Mesenteric fat pad (tissue), 1 donor: ENCODE measurements around the gene ORC2. TPM values are rescaled to one million over a fixed set of nuclear protein-coding genes. Genes with fewer than 3 reads are reported as not detected.
"Not testable (repeated sequence)": the region's sequence is repeated elsewhere in the genome, so short reads cannot be mapped to it uniquely, and the experiment has no call there.

ENCODE experiments used
- DNase-seq: peaks from one replicate; pipeline ENCODE4 v3.0.0-alpha.2; 2020; ENCODE audit warnings: low spot score
- long read RNA-seq: library from polyadenylated mRNA; unstranded; transcript quantifications from one replicate; pipeline ENCODE4 v2.0.0, GENCODE V29; 2020
- total RNA-seq: library from RNA; stranded (reverse); fragmentation: NEBNext Ultra II Directional; extraction: Animal tissue kit (Norgen Biotek cat#: 25700); gene quantifications from one replicate; pipeline ENCODE4 v1.2.1, GENCODE V29; 2021
- donor health status: DM: yes; HTN: yes; CAD: no.

The ORC2 gene
- total RNA-seq, result 25.2 TPM
- long read RNA-seq, full-length matches to known transcripts, result 4 of 15 reads
- long read RNA-seq, partial matches to known transcripts, result 2 of 15 reads
- long read RNA-seq, other reads (novel, unspliced or antisense), result 9 of 15 reads

- DNase-seq, result peak; percentile 97
These were observed at the start of gene ORC2 for GRCh38 chr2:200963124-200963917. ORC2 (minus strand) TSS chr2:200963660; CDS start chr2:200958123, 5,537 bp downstream.

GRCh38 chr2:201008296-201008829, 44.9 kb upstream of the ORC2 start:
- no peak for DNase-seq

DNA sequence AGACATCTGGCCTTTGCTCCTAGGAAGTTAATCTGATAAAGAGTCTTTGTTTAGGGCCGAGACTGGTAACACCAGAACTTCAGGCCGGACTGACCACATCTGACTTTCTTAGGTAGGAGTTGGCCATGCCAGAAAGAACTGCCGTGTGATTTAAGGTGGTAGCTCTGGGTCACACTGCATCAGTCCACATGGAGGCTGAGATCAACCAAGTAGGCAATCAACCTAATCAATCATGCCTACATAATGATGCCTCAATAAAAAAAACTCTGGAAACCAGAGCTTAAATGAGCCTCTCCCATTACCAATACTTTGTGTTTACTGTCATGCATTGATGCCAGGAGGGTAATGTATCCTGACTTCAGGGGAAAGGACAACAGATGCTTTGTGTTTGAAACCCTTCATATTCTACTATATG, 44.1 kb upstream of the ORC2 start:
- DNase-seq, result no peak

DNA sequence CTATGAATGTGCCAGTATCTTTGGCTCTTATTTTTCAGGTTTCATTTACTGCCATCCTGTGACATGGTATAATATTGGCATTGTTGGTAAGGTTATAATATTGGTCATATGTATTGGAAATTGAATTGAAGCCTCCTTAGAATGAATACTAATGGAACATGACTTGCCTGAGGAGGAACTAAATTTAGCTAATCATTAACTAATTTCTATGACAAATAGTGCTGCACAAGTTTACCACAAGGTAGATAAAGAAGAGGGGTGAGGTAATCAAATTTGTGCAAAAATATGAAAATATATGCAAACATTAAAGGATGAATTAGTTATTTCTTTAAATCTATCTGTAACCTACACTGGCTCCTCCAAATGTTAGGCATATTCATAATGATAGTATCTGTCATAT, 43.2 kb upstream of the ORC2 start:
- DNase-seq, result no peak

- no peak for DNase-seq
These were observed 40.9 kb upstream of the ORC2 start for GRCh38 chr2:201004370-201004769.

DNA sequence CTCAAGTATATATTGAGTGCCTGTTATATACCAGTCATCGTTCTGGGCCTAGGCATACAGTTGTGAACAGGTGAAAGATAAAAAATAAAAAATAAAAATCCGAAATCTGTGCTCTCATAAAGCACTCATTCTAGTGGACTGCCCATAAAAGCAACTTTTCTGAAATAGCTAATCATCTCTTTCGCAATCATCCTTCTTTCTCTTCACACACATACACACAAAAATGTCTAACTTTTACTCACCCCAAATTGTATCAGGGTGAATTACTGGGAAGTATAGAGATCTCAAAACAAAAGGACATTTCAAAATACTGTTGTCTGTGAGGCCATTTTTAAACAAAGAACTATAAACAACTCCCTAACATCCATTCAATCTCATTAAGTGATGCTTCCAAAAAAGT, 29.6 kb upstream of the ORC2 start:
- DNase-seq, result no peak

DNA sequence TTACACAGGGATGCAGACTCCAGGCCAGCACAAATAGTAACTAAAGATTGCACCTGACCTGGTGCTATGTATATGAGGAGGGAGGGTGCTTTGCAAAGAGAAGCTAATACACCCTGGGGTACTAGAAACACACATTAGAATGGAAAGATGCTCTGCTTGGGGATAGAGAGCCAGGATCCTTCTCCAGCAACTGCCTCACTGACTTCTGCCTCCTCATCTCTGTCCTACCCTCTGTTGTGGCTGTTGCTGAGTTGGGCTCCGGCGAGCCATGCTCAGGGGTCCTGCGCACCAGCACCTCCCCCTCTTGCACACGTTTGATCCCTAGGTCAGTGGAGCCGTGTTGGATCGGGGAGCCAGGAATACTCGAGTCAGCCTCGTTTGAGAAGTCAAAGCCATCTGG, 23.7 kb upstream of the ORC2 start:
- no peak for DNase-seq

- no peak for DNase-seq
These were observed 22.3 kb upstream of the ORC2 start for GRCh38 chr2:200985799-200986198.

- DNase-seq, result no peak
These were observed 13.2 kb upstream of the ORC2 start for GRCh38 chr2:200976710-200977109.

GRCh38 chr2:200975672-200976071, 12.2 kb upstream of the ORC2 start:
- no peak for DNase-seq

- not testable (repeated sequence) for DNase-seq
These were observed 6.6 kb upstream of the ORC2 start for GRCh38 chr2:200970057-200970456.

DNA sequence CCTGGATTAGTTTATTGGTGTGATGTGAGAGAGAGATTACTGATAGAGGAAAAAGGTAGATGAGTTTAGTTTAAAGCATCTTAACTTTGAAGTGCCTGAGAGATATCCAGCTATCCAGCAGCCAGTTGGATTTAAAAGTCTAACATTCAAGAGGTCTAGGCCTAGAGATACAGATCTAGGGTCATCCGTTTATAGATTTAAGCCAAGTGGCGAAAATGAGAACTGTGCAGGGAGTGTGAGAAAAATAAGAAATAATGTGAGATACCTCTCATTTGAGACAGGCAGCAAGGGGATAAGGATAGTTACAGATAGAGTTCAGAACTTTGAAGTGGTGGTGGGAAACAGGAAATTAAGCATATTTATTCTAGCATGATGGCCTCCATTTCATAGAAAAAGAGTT, 5.3 kb upstream of the ORC2 start:
- no peak for DNase-seq

DNA sequence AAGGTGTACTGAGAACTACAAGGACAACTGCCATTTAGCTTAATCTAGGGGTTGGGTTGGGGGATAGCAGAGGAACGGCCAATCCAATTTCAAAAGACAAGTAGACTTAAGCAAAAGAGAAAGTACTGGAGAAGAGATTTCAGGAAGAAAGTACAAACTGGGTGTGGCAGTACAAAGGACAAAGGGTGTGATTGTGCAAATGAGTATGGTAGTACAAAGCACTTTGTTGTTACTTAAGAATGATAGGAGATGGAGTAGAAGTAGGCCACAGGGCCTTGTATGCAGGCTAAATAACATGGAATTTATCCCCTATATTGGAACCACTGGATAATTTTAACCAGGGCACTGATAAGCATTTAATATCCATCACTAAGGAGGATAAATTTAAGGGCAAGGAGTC, 4.7 kb upstream of the ORC2 start:
- DNase-seq, result no peak

GRCh38 chr2:200966770-200967169, 3.3 kb upstream of the ORC2 start:
- DNase-seq, result no peak

DNA sequence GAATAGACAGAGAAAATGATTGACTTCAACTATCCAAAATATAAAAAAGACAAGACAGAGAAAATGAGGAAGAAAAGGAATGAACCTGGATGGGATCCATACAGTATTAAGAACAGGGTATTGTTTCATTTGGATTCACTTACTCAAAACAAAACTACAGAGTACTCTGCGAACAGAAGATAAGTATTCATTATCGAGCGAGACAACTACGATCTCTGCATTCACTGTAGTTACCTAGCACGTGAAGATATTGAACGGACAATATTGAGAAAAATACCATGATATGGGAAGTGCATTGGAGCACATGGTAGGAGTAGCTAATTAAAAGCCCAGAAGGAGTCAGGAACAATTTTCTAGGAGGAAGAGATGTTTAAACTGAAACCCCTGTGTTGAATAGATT, 1.0 kb upstream of the ORC2 start:
- DNase-seq, result no peak

DNA sequence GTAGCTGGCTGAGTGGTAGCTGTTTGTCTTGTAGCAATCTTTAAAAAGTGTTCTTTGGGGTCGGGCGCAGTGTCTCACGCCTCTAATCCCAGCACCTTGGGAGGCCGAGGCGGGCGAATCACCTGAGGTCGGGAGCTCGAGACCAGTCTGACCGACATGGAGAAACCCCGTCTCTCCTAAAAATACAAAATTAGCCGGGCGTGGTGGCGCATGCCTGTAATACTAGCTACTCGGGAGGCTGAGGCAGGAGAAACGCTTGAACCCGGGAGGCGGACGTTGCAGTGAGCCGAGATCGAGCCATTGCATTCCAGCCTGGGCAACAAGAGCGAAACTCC, 425 bp upstream of the ORC2 start:
- DNase-seq, result not testable (repeated sequence)

DNA sequence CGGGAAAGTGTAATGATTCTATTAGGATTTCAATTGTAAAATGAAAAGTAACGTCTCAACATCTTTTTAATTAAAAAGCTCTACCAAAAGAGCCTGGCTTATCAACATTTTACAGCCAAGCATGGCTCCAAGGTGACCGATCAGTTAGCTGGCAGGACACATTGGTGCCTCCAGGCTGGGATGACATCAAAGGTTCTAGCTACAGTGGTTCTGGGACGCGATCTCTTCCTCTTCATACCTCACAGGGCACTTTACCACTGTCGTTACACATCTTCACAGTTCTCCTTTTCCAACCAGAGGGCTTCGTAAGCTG, 693 bp downstream of the ORC2 start:
- DNase-seq, result no peak

DNA sequence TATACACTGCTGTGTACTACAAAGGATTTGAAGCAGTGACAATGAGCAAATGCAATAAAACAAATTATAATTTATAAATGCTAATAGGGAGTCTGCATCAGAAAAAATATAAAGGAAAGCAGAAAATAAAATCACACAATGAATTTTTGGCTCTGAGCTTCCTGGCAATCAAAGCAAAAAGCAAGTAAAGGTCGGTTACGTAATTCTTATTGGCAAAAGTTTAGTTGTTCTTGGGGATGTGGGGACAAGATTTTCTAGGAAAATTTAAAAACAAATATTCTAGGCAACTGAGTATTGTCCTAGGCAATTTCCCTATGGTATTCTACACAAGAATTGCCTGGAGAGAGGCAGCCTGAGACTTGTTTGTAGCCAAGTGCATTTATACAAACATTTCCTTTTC, 1.8 kb downstream of the ORC2 start:
- no peak for DNase-seq

- no peak for DNase-seq
These were observed 13.1 kb downstream of the ORC2 start for GRCh38 chr2:200950378-200950777.

- DNase-seq, result no peak
These were observed 18.1 kb downstream of the ORC2 start for GRCh38 chr2:200945395-200945729.

- no peak for DNase-seq
These were observed 18.7 kb downstream of the ORC2 start for GRCh38 chr2:200944467-200945394.

DNA sequence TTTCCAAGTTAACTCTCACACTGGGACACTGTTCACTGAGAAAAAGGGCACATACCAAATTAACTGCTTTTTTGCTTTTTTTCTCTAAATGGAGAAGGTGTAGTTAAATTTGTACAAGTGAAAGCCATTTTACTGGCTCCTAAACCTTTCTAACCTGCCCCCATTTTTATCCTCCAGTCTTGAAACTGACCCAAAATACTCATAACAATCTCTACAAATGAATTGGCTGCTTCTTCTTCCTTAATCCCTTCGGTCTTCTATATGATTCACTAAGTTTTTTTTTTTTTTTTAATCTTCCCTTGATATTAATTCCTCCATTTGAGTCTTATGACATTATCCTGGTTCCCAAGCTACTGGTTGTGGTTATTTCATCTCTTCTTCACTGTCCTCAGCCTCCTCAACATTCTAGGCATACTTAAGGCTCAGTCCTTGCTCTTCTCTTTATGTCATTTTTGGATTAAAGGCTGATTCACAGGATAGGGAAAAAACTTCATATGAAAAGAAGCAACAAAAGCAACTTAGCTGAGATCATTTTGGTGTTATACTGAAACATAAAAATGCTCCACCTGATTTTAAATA, 19.8 kb downstream of the ORC2 start:
- no peak for DNase-seq
